ENCODE results near the gene PLK3. TPM values are rescaled to one million over a fixed set of nuclear protein-coding genes. Genes with fewer than 3 reads are reported as not detected.

Gene PLK3
- total RNA-seq, 2 donors from 2014 or later, result 3.3 to 9.0 TPM

GRCh38 chr1:44777969-44778635 lies 22.1 kb upstream of the PLK3 start:
- Mint-ChIP-seq H3K4me1 (peaks cover 17% of the 10 kb centered on the region), H3K4me3 (peak overlapping the region; percentile 87), H3K27ac (peak overlapping the region; percentile 73), H3K36me3 (ENCODE audit: low read depth) (peaks cover 57% of the 10 kb centered on the region), H3K9me3 (no peaks in the 10 kb centered on the region), H3K27me3 (ENCODE audit: insufficient read depth) (no peaks in the 10 kb centered on the region)
- H3K9ac ChIP-seq (ENCODE audit: extremely low read depth, low read length, poor library complexity, severe bottlenecking), result no peak overlapping the region
- TF ChIP-seq, protein P1, sequence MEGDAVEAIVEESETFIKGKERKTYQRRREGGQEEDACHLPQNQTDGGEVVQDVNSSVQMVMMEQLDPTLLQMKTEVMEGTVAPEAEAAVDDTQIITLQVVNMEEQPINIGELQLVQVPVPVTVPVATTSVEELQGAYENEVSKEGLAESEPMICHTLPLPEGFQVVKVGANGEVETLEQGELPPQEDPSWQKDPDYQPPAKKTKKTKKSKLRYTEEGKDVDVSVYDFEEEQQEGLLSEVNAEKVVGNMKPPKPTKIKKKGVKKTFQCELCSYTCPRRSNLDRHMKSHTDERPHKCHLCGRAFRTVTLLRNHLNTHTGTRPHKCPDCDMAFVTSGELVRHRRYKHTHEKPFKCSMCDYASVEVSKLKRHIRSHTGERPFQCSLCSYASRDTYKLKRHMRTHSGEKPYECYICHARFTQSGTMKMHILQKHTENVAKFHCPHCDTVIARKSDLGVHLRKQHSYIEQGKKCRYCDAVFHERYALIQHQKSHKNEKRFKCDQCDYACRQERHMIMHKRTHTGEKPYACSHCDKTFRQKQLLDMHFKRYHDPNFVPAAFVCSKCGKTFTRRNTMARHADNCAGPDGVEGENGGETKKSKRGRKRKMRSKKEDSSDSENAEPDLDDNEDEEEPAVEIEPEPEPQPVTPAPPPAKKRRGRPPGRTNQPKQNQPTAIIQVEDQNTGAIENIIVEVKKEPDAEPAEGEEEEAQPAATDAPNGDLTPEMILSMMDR (conservative IDR thresholded peaks at IDR 0.05), result no peak
- H3K9me3 ChIP-seq (ENCODE audit: control insufficient read depth, low read length), result no peaks in the 10 kb centered on the region
- H3K4me3 ChIP-seq (ENCODE audit: low read length), result peak overlapping the region; percentile 98
- no peak overlapping the region for H3K27ac ChIP-seq (ENCODE audit: low read depth, low read length)
- no peak for DNase-seq
- 92 to 98% methylated on average over 12 to 13 of the region's 13 CpGs for WGBS, 2 experiments (ENCODE audit: insufficient coverage in 1 of 2, insufficient read length in 1 of 2)
- H3K27me3 ChIP-seq (ENCODE audit: control insufficient read depth, insufficient read depth, low read length, poor library complexity, severe bottlenecking), result no peaks in the 10 kb centered on the region
- H3K4me1 ChIP-seq (ENCODE audit: control insufficient read depth, insufficient read depth, low read length), result no peaks in the 10 kb centered on the region
- peaks cover 38% of the 10 kb centered on the region for H3K36me3 ChIP-seq (ENCODE audit: control insufficient read depth, insufficient read depth, low read length)

- Mint-ChIP-seq H3K27ac (peak overlapping the region; percentile 71), H3K4me1 (peaks cover 21% of the 10 kb centered on the region)
- H3K27ac ChIP-seq (ENCODE audit: low read depth, low read length), result no peak overlapping the region
Observed at GRCh38 chr1:44778705-44779576, 21.2 kb upstream of the PLK3 start.

GRCh38 chr1:44780583-44781121 lies 19.5 kb upstream of the PLK3 start:
- Histone ChIP-seq H3K27ac (ENCODE audit: low read depth, low read length) (no peak overlapping the region), H3K4me1 (ENCODE audit: control insufficient read depth, insufficient read depth, low read length) (no peaks in the 10 kb centered on the region), H3K36me3 (ENCODE audit: control insufficient read depth, insufficient read depth, low read length) (peaks cover 38% of the 10 kb centered on the region), H3K9me3 (ENCODE audit: control insufficient read depth, low read length) (no peaks in the 10 kb centered on the region), H3K27me3 (ENCODE audit: control insufficient read depth, insufficient read depth, low read length, poor library complexity, severe bottlenecking) (peaks cover 11% of the 10 kb centered on the region), H3K4me3 (ENCODE audit: low read length) (no peak overlapping the region), H3K9ac (ENCODE audit: extremely low read depth, low read length, poor library complexity, severe bottlenecking) (no peak overlapping the region)
- no peak for DNase-seq
- Mint-ChIP-seq H3K4me1 (peaks cover 16% of the 10 kb centered on the region), H3K36me3 (ENCODE audit: low read depth) (peaks cover 57% of the 10 kb centered on the region), H3K9me3 (no peaks in the 10 kb centered on the region), H3K4me3 (no peak overlapping the region), H3K27ac (no peak overlapping the region), H3K27me3 (ENCODE audit: insufficient read depth) (peaks cover 6% of the 10 kb centered on the region)
- TF ChIP-seq, protein P1 (conservative IDR thresholded peaks at IDR 0.05), result peak; percentile 19
- WGBS, 2 experiments (ENCODE audit: insufficient coverage in 1 of 2, insufficient read length in 1 of 2), result 96 to 97% methylated on average over 10 to 14 of the region's 14 CpGs

More at GRCh38 chr1:44778705-44779576, 21.2 kb upstream of the PLK3 start:
- Mint-ChIP-seq H3K36me3 (ENCODE audit: low read depth) (peaks cover 57% of the 10 kb centered on the region), H3K27me3 (ENCODE audit: insufficient read depth) (no peaks in the 10 kb centered on the region), H3K9me3 (no peaks in the 10 kb centered on the region), H3K4me3 (peak overlapping the region; percentile 87)
- Histone ChIP-seq H3K9ac (ENCODE audit: extremely low read depth, low read length, poor library complexity, severe bottlenecking) (no peak overlapping the region), H3K36me3 (ENCODE audit: control insufficient read depth, insufficient read depth, low read length) (peaks cover 38% of the 10 kb centered on the region), H3K27me3 (ENCODE audit: control insufficient read depth, insufficient read depth, low read length, poor library complexity, severe bottlenecking) (no peaks in the 10 kb centered on the region), H3K9me3 (ENCODE audit: control insufficient read depth, low read length) (no peaks in the 10 kb centered on the region), H3K4me1 (ENCODE audit: control insufficient read depth, insufficient read depth, low read length) (no peaks in the 10 kb centered on the region), H3K4me3 (ENCODE audit: low read length) (peak overlapping the region; percentile 98)
- DNase-seq, result no peak
- TF ChIP-seq, protein P1 (conservative IDR thresholded peaks at IDR 0.05), result no peak
- WGBS, 2 experiments (ENCODE audit: insufficient coverage in 1 of 2, insufficient read length in 1 of 2), result 96 to 97% methylated on average over 3 to 6 of the region's 6 CpGs
